Measurements from ENCODE around the gene NHLH1. TPM values are rescaled to one million over a fixed set of nuclear protein-coding genes. Genes with fewer than 3 reads are reported as not detected.

Gene NHLH1
- total and polyA plus RNA-seq, 2 of the 4 experiments (the other 2 are of a cell fraction): 0.14 TPM; not detected in 1

GRCh38 chr1:160377585-160378206 lies 10.8 kb downstream of the NHLH1 start:
- BruUV-seq (replicated peaks): no TSS peak

More at GRCh38 chr1:160377585-160378206, 10.8 kb downstream of the NHLH1 start:
- ChIA-PET POLR2A (ENCODE audit: unreplicated experiment) (no interaction called here), CTCF (interaction anchor here (1.0 to 2.3 kb wide), 6 partner anchors 12 to 331 kb away, joined by 3 to 12 read pairs (median 4); no protein-coding TSS in a partner anchor)
- no peak overlapping the region for H3K56ac ChIP-seq (ENCODE audit: extremely low read depth, insufficient read depth, low read length)
- H3K4me1 ChIP-seq (ENCODE audit: control insufficient read depth, insufficient read depth, low read length): no peaks in the 10 kb centered on the region
- H2BK20ac ChIP-seq (ENCODE audit: low read depth, low read length): no peak overlapping the region
- no peak overlapping the region for H3K23ac ChIP-seq (ENCODE audit: low read depth, low read length)
- H4K20me1 ChIP-seq (ENCODE audit: insufficient read depth, low read length): no peaks in the 10 kb centered on the region
- no peak overlapping the region for H2AK5ac ChIP-seq (ENCODE audit: low read depth, low read length)
- no peak overlapping the region for H2BK15ac ChIP-seq (ENCODE audit: low read depth, low read length)
- no peaks in the 10 kb centered on the region for H3K79me1 ChIP-seq (ENCODE audit: low read depth in 1 of 2, low read length in 2 of 2)
- H2BK120ac ChIP-seq (ENCODE audit: low read depth, low read length): no peak overlapping the region
- no peak for TF ChIP-seq POLR2A (IDR thresholded peaks at IDR 0.05; ENCODE audit: low read depth, low read length)
- TF ChIP-seq NFE2L2 (IDR thresholded peaks at IDR 0.05; ENCODE audit: low read depth, low read length): no peak
- TF ChIP-seq FOS (IDR thresholded peaks at IDR 0.05; ENCODE audit: low read depth, low read length): no peak
- no peak for TF ChIP-seq CHD1 (IDR thresholded peaks at IDR 0.05; ENCODE audit: low read depth, low read length)
- no peak for TF ChIP-seq ELK1 (IDR thresholded peaks at IDR 0.05; ENCODE audit: borderline replicate concordance, low read depth, low read length)
- TF ChIP-seq RCOR1 (IDR thresholded peaks at IDR 0.05; ENCODE audit: insufficient replicate concordance, low read length): no peak
- no peak for TF ChIP-seq MAZ (IDR thresholded peaks at IDR 0.05; ENCODE audit: borderline replicate concordance, low read depth, low read length)
- no peak for TF ChIP-seq CTCF (conservative IDR thresholded peaks at IDR 0.05; ENCODE audit: low read depth, low read length)
- no peak for TF ChIP-seq MAFK (IDR thresholded peaks at IDR 0.05; ENCODE audit: low read depth, low read length)
- no peak for TF ChIP-seq MXI1 (IDR thresholded peaks at IDR 0.05; ENCODE audit: borderline replicate concordance, low read depth, low read length)
- no peak for TF ChIP-seq USF2 (IDR thresholded peaks at IDR 0.05; ENCODE audit: low read depth, low read length)
- TF ChIP-seq BHLHE40 (IDR thresholded peaks at IDR 0.05; ENCODE audit: low read depth, low read length): no peak
- TF ChIP-seq RAD21 (IDR thresholded peaks at IDR 0.05; ENCODE audit: low read length): no peak
- TF ChIP-seq RFX5 (IDR thresholded peaks at IDR 0.05; ENCODE audit: low read depth, low read length): no peak
- TF ChIP-seq SMC3 (IDR thresholded peaks at IDR 0.05; ENCODE audit: low read depth, low read length): no peak
- no peak for TF ChIP-seq CEBPB (IDR thresholded peaks at IDR 0.05; ENCODE audit: low read depth, low read length)
- no peak overlapping the region for H2AFZ ChIP-seq (replicated peaks; ENCODE audit: low read length, poor library complexity)
- dilution Hi-C loops (cut with HindIII; ENCODE audit: low sequenced_read_pairs, unreplicated experiment): no loop called here
- intact Hi-C loops (cut with micrococcal nuclease): loop anchor here (10.0 kb wide), 1 partner anchor 433 kb away; the partner anchor contains the start of gene IGSF9
- no peak overlapping the region for H4K5ac ChIP-seq (ENCODE audit: low read depth, low read length)
- no peak overlapping the region for H4K91ac ChIP-seq (ENCODE audit: insufficient read depth, low read depth, low read length)
- no peak overlapping the region for H3K18ac ChIP-seq (ENCODE audit: low read depth, low read length)
- DNase-seq: peak; percentile 70
- H3K4me3 ChIP-seq (ENCODE audit: insufficient read depth, low read depth, low read length): no peak overlapping the region
- no peaks in the 10 kb centered on the region for H3K9me3 ChIP-seq (ENCODE audit: control insufficient read depth, insufficient read depth, low read length)
- no peaks in the 10 kb centered on the region for H3K36me3 ChIP-seq (ENCODE audit: control insufficient read depth, insufficient read depth, low read length)
- H3K27me3 ChIP-seq (ENCODE audit: control insufficient read depth, insufficient read depth, low read length): peaks cover 10% of the 10 kb centered on the region; the same call in 1 of the 2 replicates
- in situ Hi-C loops (cut with MboI; ENCODE audit: low sequenced_read_pairs): loop anchor here (10.0 kb wide), 1 partner anchor 443 kb away; no protein-coding TSS in a partner anchor
- H3K9me1 ChIP-seq (ENCODE audit: insufficient read depth, low read length): no peaks in the 10 kb centered on the region; the same call in 1 of the 2 replicates
- H3K4me2 ChIP-seq (ENCODE audit: low read depth, low read length): no peak overlapping the region
- ATAC-seq (ENCODE audit: low read depth): peak; percentile 42
- no peak overlapping the region for H3K9ac ChIP-seq (ENCODE audit: low read depth, low read length)
- no peak overlapping the region for H4K8ac ChIP-seq (ENCODE audit: low read depth in 2 of 2, low read length in 2 of 2)
- no peak overlapping the region for H3K14ac ChIP-seq (replicated peaks; ENCODE audit: low read depth, low read length)
- no peak overlapping the region for H2AK9ac ChIP-seq (replicated peaks; ENCODE audit: low read depth, low read length, poor library complexity)
- 20% methylated on average over 1 of the region's 7 CpGs; no CpG with 5 or more reads in 1 of the 2 experiments for WGBS, 2 experiments (ENCODE audit: extremely low coverage in 2 of 2, insufficient read length in 1 of 2)
- H3K27ac ChIP-seq (ENCODE audit: insufficient read depth, low read length): no peak overlapping the region
- no peak overlapping the region for H3K4ac ChIP-seq (ENCODE audit: low read depth, low read length)
- no peak overlapping the region for H2BK5ac ChIP-seq (ENCODE audit: low read depth, low read length, poor library complexity, severe bottlenecking)
